HUDEP-2 (cell line): ENCODE results near the gene CASP7.
A peak's percentile ranks its signal among the peaks of the same experiment; 100 is the strongest.
"Not testable (repeated sequence)": the region's sequence is repeated elsewhere in the genome, so short reads cannot be mapped to it uniquely, and the experiment has no call there.

Experiments used
- DNase-seq, 76 experiments: peaks; one replicate each; lab custom pipeline; 2025; ENCODE audit not compliant: unreplicated experiment in 76 of 76; lab: John Stamatoyannopoulos, UW

Gene CASP7

GRCh38 chr10:113751181-113751732 is 71.5 kb downstream of the CASP7 start, which contains the start of gene PLEKHS1:
Gene PLEKHS1, plus strand, starts transcription at chr10:113751682. Its CDS starts 3,596 bp downstream, at chr10:113755278.
- no peak for DNase-seq

- peak in 1 of 76 experiments; percentile 1 for DNase-seq
Observed at GRCh38 chr10:113752553-113752952, 72.8 kb downstream of the CASP7 start.

GRCh38 chr10:113753020-113753692 is 73.4 kb downstream of the CASP7 start:
- DNase-seq, result no peak

- DNase-seq, result no peak
Observed at GRCh38 chr10:113754125-113754524, 74.4 kb downstream of the CASP7 start.

GRCh38 chr10:113754768-113755167 is 75.1 kb downstream of the CASP7 start:
- DNase-seq, result no peak

- no peak for DNase-seq
Observed at GRCh38 chr10:113756940-113757543, 77.3 kb downstream of the CASP7 start.

GRCh38 chr10:113762083-113762482 is 82.4 kb downstream of the CASP7 start:
- no peak for DNase-seq

GRCh38 chr10:113764582-113764981 is 84.9 kb downstream of the CASP7 start:
- no peak for DNase-seq

- no peak for DNase-seq
Observed at GRCh38 chr10:113765910-113766309, 86.2 kb downstream of the CASP7 start.

- DNase-seq, result no peak
Observed at GRCh38 chr10:113767222-113767621, 87.5 kb downstream of the CASP7 start.

- DNase-seq, result no peak
Observed at GRCh38 chr10:113770346-113770745, 90.6 kb downstream of the CASP7 start.

- not testable (repeated sequence) for DNase-seq
Observed at GRCh38 chr10:113771131-113771530, 91.4 kb downstream of the CASP7 start.

- DNase-seq, result no peak
Observed at GRCh38 chr10:113775686-113776294, 96.1 kb downstream of the CASP7 start.

- DNase-seq, result no peak
Observed at GRCh38 chr10:113776553-113776952, 96.8 kb downstream of the CASP7 start.
